HG02885 (cell line): Measurements from ENCODE around the gene ILRUN.
"Not testable (repeated sequence)": the region's sequence is repeated elsewhere in the genome, so short reads cannot be mapped to it uniquely, and the experiment has no call there.

Experiments
- ATAC-seq: cut with Tn5 transposase; IDR thresholded peaks from one replicate; pipeline ENCODE4 v1.9.1; 2021; ENCODE audit warnings: mild to moderate bottlenecking; ENCODE audit not compliant: unreplicated experiment, poor library complexity

Gene ILRUN

DNA sequence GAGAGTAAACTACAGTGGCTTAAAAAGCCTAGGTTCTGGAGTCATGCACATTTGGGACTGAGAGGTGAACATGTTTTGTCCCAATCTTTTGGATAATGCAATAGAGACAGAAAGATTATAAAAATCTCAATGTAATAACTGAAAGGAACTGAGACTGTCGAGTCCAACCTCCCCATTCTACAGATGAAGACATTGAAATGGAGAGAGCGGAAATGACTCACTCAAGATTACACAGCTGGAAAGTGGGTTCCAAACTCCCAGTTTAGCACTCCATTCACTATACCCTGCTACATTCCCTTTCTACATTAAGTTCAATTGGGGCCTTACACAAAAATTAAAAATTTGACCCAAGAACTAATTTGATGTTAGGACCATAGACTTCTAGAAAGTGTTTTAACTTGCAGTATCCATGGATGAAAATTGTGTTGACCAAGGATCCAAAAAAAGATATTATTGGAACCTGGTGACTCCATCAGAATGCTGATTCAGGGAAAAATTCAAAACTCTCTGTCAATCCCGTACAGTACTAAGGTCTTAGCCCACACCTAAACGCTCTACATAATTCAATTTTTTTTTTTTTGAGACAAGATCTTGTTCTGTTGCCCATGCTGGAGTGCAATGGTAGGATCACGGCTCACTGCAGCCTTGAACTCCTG is 1.5 kb upstream of the ILRUN start:
- no peak for ATAC-seq

DNA sequence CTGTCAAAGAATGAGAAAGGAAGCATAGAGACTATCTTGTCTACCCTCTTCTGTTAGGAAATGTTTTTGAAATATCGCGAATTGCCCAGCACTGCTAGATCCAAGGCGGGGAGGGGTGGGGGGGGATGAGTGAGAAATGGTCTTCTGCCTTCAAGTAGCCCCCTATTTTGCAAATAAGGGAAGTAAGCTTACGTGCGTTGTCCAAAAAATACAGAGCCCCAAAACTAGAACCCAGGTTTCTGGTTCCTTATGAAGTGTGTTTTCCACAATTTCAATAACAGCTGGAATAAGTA is 923 bp upstream of the ILRUN start:
- no peak for ATAC-seq

GRCh38 chr6:34696189-34696738 is 303 bp downstream of the ILRUN start:
- ATAC-seq: peak; percentile 28

- no peak for ATAC-seq
Observed at GRCh38 chr6:34695729-34696188, 808 bp downstream of the ILRUN start.

- ATAC-seq: no peak
Observed at GRCh38 chr6:34692280-34692679, 4.3 kb downstream of the ILRUN start.

GRCh38 chr6:34689742-34690141 is 6.8 kb downstream of the ILRUN start:
- no peak for ATAC-seq

DNA sequence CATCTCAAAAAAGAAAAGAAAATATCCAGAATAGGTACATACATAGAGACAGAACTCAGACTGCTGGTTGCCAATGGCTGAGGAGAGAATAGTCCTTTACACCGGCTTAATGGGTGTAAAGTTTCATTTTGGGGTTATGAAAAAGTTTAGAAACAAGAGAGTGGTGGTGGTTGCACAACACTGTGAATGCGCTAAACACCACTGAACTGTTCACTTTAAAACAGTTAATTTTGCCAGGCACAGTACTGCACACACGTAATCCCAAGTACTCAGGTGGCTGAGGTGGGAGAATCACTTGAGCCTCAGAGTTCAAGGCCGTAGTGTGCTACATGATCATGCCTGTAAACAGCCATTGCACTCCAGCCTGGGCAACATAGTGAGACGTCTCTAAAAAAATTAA is 7.6 kb downstream of the ILRUN start:
- ATAC-seq: no peak

GRCh38 chr6:34684919-34685318 is 11.6 kb downstream of the ILRUN start:
- no peak for ATAC-seq

DNA sequence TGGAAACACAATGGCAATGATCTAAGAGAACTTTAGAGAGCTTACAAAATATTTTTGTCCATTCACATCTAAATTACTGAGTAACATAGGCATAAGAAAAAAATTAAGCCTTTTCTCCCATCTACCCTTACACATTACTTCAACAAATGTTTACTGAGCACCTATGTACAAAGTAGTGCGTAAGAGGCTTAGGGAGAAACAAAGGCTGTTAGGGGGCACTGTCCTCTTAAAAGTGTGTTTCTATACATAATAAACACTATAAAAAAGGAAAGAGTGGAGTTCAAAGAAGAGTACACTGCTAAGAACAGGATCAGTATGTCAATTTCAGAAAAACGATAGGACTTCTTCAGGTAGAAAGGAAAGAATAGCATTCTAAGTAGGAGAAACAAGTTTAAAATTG is 12.2 kb downstream of the ILRUN start:
- ATAC-seq: no peak

GRCh38 chr6:34680802-34681515 is 15.6 kb downstream of the ILRUN start:
- no peak for ATAC-seq

GRCh38 chr6:34680313-34680712 is 16.3 kb downstream of the ILRUN start:
- ATAC-seq: not testable (repeated sequence)

GRCh38 chr6:34679552-34680253 is 16.9 kb downstream of the ILRUN start:
- no peak for ATAC-seq

DNA sequence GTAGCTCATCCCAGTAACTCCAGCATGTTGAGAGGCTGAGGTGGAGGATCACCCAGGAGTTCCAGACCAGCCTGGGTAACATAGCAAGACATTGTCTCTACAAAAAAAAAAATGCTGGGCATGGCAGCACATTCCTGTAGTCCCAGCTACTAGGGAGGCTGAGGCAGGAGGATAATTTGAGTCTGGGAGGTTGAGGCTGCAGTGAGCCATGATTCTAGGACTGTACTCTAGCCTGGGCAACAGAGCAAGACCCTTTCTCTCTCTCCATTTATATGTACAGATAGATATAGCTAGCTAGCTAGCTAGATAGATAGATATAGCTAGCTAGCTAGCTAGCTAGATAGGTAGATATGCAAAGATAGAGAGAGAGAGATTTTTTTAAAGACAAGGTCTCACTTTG is 20.4 kb downstream of the ILRUN start:
- no peak for ATAC-seq

GRCh38 chr6:34674930-34675329 is 21.6 kb downstream of the ILRUN start:
- not testable (repeated sequence) for ATAC-seq

GRCh38 chr6:34674268-34674639 is 22.3 kb downstream of the ILRUN start:
- ATAC-seq: no peak

GRCh38 chr6:34673064-34673463 is 23.5 kb downstream of the ILRUN start:
- no peak for ATAC-seq

GRCh38 chr6:34672657-34673043 is 23.9 kb downstream of the ILRUN start:
- no peak for ATAC-seq

DNA sequence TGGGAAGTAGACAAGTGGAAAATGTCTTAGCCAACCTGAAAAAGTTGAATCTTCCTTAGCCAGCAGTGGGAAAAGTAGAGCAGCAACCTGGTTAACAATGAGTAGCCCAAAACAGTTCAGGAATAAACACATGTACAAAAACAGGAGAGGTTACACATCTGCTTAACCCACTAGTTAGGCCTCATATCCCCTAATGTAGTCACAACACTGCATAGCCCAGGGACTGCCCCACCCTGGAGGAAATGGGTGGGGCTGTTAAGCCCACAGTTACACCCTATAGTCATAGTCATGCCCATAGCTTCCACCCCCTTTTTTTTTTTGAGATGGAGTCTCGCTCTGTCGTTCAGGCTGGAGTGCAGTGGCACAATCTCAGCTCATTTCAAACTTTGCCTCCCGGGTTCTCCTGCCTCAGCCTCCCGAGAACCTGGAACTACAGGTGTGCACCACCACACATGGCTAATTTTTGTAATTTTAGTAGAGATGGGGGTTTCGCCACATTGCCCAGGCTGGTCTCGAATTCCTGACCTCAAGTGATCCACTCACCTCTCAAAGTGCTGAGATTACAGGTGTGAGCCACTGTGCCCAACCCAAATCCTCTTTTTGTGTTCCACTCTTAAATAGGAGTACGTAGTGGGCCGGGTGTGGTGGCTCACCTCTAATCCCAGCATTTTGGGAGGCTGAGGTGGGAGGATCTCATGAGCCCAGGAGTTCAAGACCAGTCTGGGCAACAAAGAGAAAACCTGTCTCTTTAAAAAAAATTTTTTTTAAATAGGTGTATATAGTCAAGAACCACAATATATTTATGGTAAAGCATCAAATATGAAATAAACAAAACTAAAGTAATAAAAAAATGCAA is 24.5 kb downstream of the ILRUN start:
- peak; percentile 88 for ATAC-seq

- no peak for ATAC-seq
Observed at GRCh38 chr6:34671367-34671766, 25.2 kb downstream of the ILRUN start.

GRCh38 chr6:34668799-34669198 is 27.8 kb downstream of the ILRUN start:
- not testable (repeated sequence) for ATAC-seq
